NCI-H1436 treated with DMSO at 0.1 percent for 48 hours (cell line): ENCODE results near the gene ZSCAN21.

Source experiments
- DNase-seq: peaks from one replicate; lab custom pipeline; 2025; lab: John Stamatoyannopoulos, UW

ZSCAN21 gene

GRCh38 chr7:100027197-100027596 is 22.4 kb upstream of the ZSCAN21 start:
- no peak for DNase-seq

- DNase-seq, result no peak
These were observed 20.0 kb upstream of the ZSCAN21 start for GRCh38 chr7:100029596-100029995.

GRCh38 chr7:100033526-100033925 is 16.0 kb upstream of the ZSCAN21 start:
- no peak for DNase-seq

- no peak for DNase-seq
These were observed 14.6 kb upstream of the ZSCAN21 start for GRCh38 chr7:100034871-100035510.

- no peak for DNase-seq
These were observed 13.7 kb upstream of the ZSCAN21 start for GRCh38 chr7:100035876-100036275.

- DNase-seq, result no peak
These were observed 11.2 kb upstream of the ZSCAN21 start for GRCh38 chr7:100038326-100038725.

GRCh38 chr7:100040575-100040974 is 9.0 kb upstream of the ZSCAN21 start:
- DNase-seq, result no peak

GRCh38 chr7:100044718-100045117 is 4.9 kb upstream of the ZSCAN21 start:
- DNase-seq, result no peak

GRCh38 chr7:100048680-100049079 is 894 bp upstream of the ZSCAN21 start:
- no peak for DNase-seq

- DNase-seq, result no peak
These were observed 2.0 kb downstream of the ZSCAN21 start for GRCh38 chr7:100051611-100052010.

- DNase-seq, result peak; percentile 70
These were observed 3.6 kb downstream of the ZSCAN21 start for GRCh38 chr7:100053215-100053614.

- DNase-seq, result no peak
These were observed 7.4 kb downstream of the ZSCAN21 start for GRCh38 chr7:100057006-100057405.

- no peak for DNase-seq
These were observed 9.7 kb downstream of the ZSCAN21 start for GRCh38 chr7:100059251-100059739.

- DNase-seq, result no peak
These were observed 12.1 kb downstream of the ZSCAN21 start for GRCh38 chr7:100061518-100062193.

- DNase-seq, result no peak
These were observed 13.8 kb downstream of the ZSCAN21 start for GRCh38 chr7:100063376-100063775.

- no peak for DNase-seq
These were observed 14.6 kb downstream of the ZSCAN21 start for GRCh38 chr7:100064162-100064561.

GRCh38 chr7:100065452-100066186 is 16.0 kb downstream of the ZSCAN21 start:
- DNase-seq, result no peak

- DNase-seq, result no peak
These were observed 17.4 kb downstream of the ZSCAN21 start for GRCh38 chr7:100066953-100067352.

GRCh38 chr7:100069991-100070390 is 20.4 kb downstream of the ZSCAN21 start:
- DNase-seq, result no peak

- DNase-seq, result no peak
These were observed 21.6 kb downstream of the ZSCAN21 start for GRCh38 chr7:100071018-100071723.

- DNase-seq, result no peak
These were observed 22.9 kb downstream of the ZSCAN21 start for GRCh38 chr7:100072462-100072861.

GRCh38 chr7:100074841-100075240 is 25.3 kb downstream of the ZSCAN21 start:
- DNase-seq, result no peak
